22Rv1 (cell line): ENCODE data around the gene ASCC2.

Experiments used
- CTCF ChIP-seq: fragments of 450-650 bp; IDR thresholded peaks from 2 replicates; pipeline ENCODE4 v1.5.1; 2017; ENCODE audit warnings: mild to moderate bottlenecking
- ZFX ChIP-seq: fragments of 450-650 bp; IDR thresholded peaks from 2 replicates; pipeline ENCODE4 v1.6.1; 2017; ENCODE audit warnings: antibody characterized with exemption, borderline replicate concordance

GRCh38 chr22:29848111-29848510 is 10.0 kb upstream of the ASCC2 start:
- TF ChIP-seq CTCF = no peak
- no peak for TF ChIP-seq ZFX
